WTC11 (cell line): Measurements from ENCODE around the gene PODXL. TPM values are rescaled to one million over a fixed set of nuclear protein-coding genes. Genes with fewer than 3 reads are reported as not detected.

Experiments used
- ATAC-seq: fragments of 200-7000 bp; cut with Tn5 transposase; 2 replicates; pipeline ENCODE4 v1.10.0; 2021; ENCODE audit warnings: mild to moderate bottlenecking, moderate library complexity
- CTCF ChIA-PET: fragments of 300-600 bp; sonication (Branson Sonifier 250); formaldehyde crosslinking; loops from one replicate; lab custom pipeline; 2021; ENCODE audit warnings: antibody characterized with exemption; lab: Charles Lee
- POLR2A ChIA-PET: fragments of 350-600 bp; sonication (Branson Sonifier 250); formaldehyde crosslinking; loops from one replicate; lab custom pipeline; 2021; ENCODE audit warnings: antibody characterized with exemption; lab: Charles Lee
- DNase-seq: peaks from one replicate; pipeline ENCODE4 v3.0.0; 2021; ENCODE audit warnings: low spot score
- H3K27ac Mint-ChIP-seq: 2 replicates; pipeline ENCODE4 v1.8.0; 2021; ENCODE audit warnings: mixed read lengths
- H3K27me3 Mint-ChIP-seq: 2 replicates; pipeline ENCODE4 v1.8.0; 2021; ENCODE audit warnings: low read depth, mild to moderate bottlenecking, moderate library complexity, mixed read lengths
- H3K36me3 Mint-ChIP-seq: 2 replicates; pipeline ENCODE4 v1.8.0; 2021; ENCODE audit warnings: mixed read lengths
- H3K4me1 Mint-ChIP-seq: 2 replicates; pipeline ENCODE4 v1.8.0; 2022; ENCODE audit warnings: mixed read lengths
- H3K4me3 Mint-ChIP-seq: 2 replicates; pipeline ENCODE4 v1.8.0; 2021; ENCODE audit warnings: mild to moderate bottlenecking, moderate library complexity, mixed read lengths
- H3K9me3 Mint-ChIP-seq: 2 replicates; pipeline ENCODE4 v1.8.0; 2021; ENCODE audit warnings: mixed read lengths
- AR ChIP-seq: fragments of 250-450 bp; sonication (Bioruptor Pico); IDR thresholded peaks from 2 replicates; pipeline ENCODE4 v1.9.0; 2021; ENCODE audit warnings: mild to moderate bottlenecking
- ATF1 ChIP-seq: sonication (generic); formaldehyde crosslinking; IDR thresholded peaks from 2 replicates; pipeline ENCODE4 v1.8.1; 2023; ENCODE audit warnings: mild to moderate bottlenecking, moderate library complexity, missing genetic modification reagents
- ATF2 ChIP-seq: sonication (generic); formaldehyde crosslinking; IDR thresholded peaks from 2 replicates; pipeline ENCODE4 v1.8.1; 2022; ENCODE audit warnings: low read depth, missing genetic modification reagents, borderline replicate concordance
- CBFB ChIP-seq: sonication (generic); formaldehyde crosslinking; IDR thresholded peaks from 2 replicates; pipeline ENCODE4 v1.8.1; 2022; ENCODE audit warnings: mild to moderate bottlenecking, low read depth, missing genetic modification reagents
- FOXJ3 ChIP-seq: sonication (generic); formaldehyde crosslinking; IDR thresholded peaks from 2 replicates; pipeline ENCODE4 v1.9.0; 2021; ENCODE audit warnings: missing genetic modification reagents, mild to moderate bottlenecking, borderline replicate concordance
- JUN ChIP-seq: sonication (generic); formaldehyde crosslinking; IDR thresholded peaks from 2 replicates; pipeline ENCODE4 v1.8.0; 2023; ENCODE audit warnings: mild to moderate bottlenecking, missing genetic modification reagents
- KAT7 ChIP-seq: sonication (generic); formaldehyde crosslinking; IDR thresholded peaks from 2 replicates; pipeline ENCODE4 v1.8.1; 2023; ENCODE audit warnings: missing genetic modification reagents, mild to moderate bottlenecking, borderline replicate concordance
- MYBL2 ChIP-seq: sonication (generic); formaldehyde crosslinking; IDR thresholded peaks from 2 replicates; pipeline ENCODE4 v1.8.1; 2023; ENCODE audit warnings: mild to moderate bottlenecking, moderate library complexity, missing genetic modification reagents
- NR1H2 ChIP-seq: sonication (generic); formaldehyde crosslinking; IDR thresholded peaks from 2 replicates; pipeline ENCODE4 v1.9.0; 2021; ENCODE audit warnings: mild to moderate bottlenecking, moderate library complexity, missing genetic modification reagents
- OVOL2 ChIP-seq: fragments of 250-450 bp; sonication (Bioruptor Pico); IDR thresholded peaks from 2 replicates; pipeline ENCODE4 v1.9.0; 2021; ENCODE audit warnings: mild to moderate bottlenecking, borderline replicate concordance
- PRRX2 ChIP-seq: fragments of 250-450 bp; sonication (Bioruptor Pico); IDR thresholded peaks from 2 replicates; pipeline ENCODE4 v1.8.0; 2021; ENCODE audit warnings: mild to moderate bottlenecking
- ZNF532 ChIP-seq: fragments of 250-450 bp; sonication (Bioruptor Pico); IDR thresholded peaks from 2 replicates; pipeline ENCODE4 v1.9.0; 2021; ENCODE audit warnings: mild to moderate bottlenecking, borderline replicate concordance
- total RNA-seq: library from RNA; stranded (reverse); gene quantifications from 3 replicates; pipeline ENCODE4 v1.2.3, GENCODE V29; 2021
- TF ChIP-seq, protein P1 (sequence below): fragments of 250-450 bp; sonication (Bioruptor Pico); IDR thresholded peaks from 2 replicates; pipeline ENCODE4 v1.9.0; 2021; ENCODE audit warnings: moderate library complexity, mild to moderate bottlenecking, inconsistent platforms, borderline replicate concordance
- TF ChIP-seq, protein P2 (sequence below): sonication (generic); formaldehyde crosslinking; IDR thresholded peaks from 2 replicates; pipeline ENCODE4 v1.8.0; 2023; ENCODE audit warnings: missing genetic modification reagents, mild to moderate bottlenecking, borderline replicate concordance

Gene PODXL
- total RNA-seq, 1 experiment from 2014 or later, result 483 TPM

GRCh38 chr7:131554880-131555516, 1.4 kb downstream of the PODXL start (continued):
- TF ChIP-seq AR (CRISPR knock-in tag) (no peak), KAT7 (CRISPR knock-in tag) (no peak), JUN (CRISPR knock-in tag) (no peak), OVOL2 (CRISPR knock-in tag) (no peak)
- TF ChIP-seq, protein P1, sequence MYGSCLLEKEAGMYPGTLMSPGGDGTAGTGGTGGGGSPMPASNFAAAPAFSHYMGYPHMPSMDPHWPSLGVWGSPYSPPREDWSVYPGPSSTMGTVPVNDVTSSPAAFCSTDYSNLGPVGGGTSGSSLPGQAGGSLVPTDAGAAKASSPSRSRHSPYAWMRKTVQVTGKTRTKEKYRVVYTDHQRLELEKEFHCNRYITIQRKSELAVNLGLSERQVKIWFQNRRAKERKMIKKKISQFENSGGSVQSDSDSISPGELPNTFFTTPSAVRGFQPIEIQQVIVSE (CRISPR knock-in tag), result no peak

GRCh38 chr7:131553931-131554330, 2.5 kb downstream of the PODXL start:
- no peak for ATAC-seq
- Mint-ChIP-seq H3K36me3 (peaks cover 61% of the 10 kb centered on the region), H3K9me3 (no peaks in the 10 kb centered on the region), H3K27me3 (no peaks in the 10 kb centered on the region), H3K4me3 (peak overlapping the region; percentile 95), H3K4me1 (peaks cover 78% of the 10 kb centered on the region), H3K27ac (peak overlapping the region; percentile 96; the same call in 1 of the 2 replicates)
- no peak for TF ChIP-seq ATF2 (CRISPR knock-in tag)
- TF ChIP-seq CBFB (CRISPR knock-in tag), result 0 out of 2 replicates have a peak, but pooled peaks have one; percentile 43
- no peak for DNase-seq
- CTCF ChIA-PET, result interaction anchor here (0.6 to 2.3 kb wide), 10 partner anchors 8 to 101 kb away, joined by 3 to 12 read pairs (median 6); no protein-coding TSS in a partner anchor
- POLR2A ChIA-PET, result interaction anchor here (0.7 kb wide), 2 partner anchors 72 to 101 kb away, joined by 3 read pairs; no protein-coding TSS in a partner anchor

- Mint-ChIP-seq H3K36me3 (peaks cover 67% of the 10 kb centered on the region), H3K9me3 (no peaks in the 10 kb centered on the region), H3K27ac (peak overlapping the region; percentile 96; the same call in 1 of the 2 replicates), H3K27me3 (no peaks in the 10 kb centered on the region), H3K4me1 (peaks cover 80% of the 10 kb centered on the region), H3K4me3 (peak overlapping the region; percentile 95)
- no peak for ATAC-seq
- ChIA-PET CTCF (interaction anchor here (0.7 to 2.4 kb wide), 6 partner anchors 29 to 103 kb away, joined by 3 to 17 read pairs (median 3); no protein-coding TSS in a partner anchor), POLR2A (interaction anchor here (0.9 kb wide), 1 partner anchor 46 kb away, joined by 3 read pairs; no protein-coding TSS in a partner anchor)
- no peak for DNase-seq
- TF ChIP-seq ZNF532 (CRISPR knock-in tag), result no peak
- TF ChIP-seq, protein P2, sequence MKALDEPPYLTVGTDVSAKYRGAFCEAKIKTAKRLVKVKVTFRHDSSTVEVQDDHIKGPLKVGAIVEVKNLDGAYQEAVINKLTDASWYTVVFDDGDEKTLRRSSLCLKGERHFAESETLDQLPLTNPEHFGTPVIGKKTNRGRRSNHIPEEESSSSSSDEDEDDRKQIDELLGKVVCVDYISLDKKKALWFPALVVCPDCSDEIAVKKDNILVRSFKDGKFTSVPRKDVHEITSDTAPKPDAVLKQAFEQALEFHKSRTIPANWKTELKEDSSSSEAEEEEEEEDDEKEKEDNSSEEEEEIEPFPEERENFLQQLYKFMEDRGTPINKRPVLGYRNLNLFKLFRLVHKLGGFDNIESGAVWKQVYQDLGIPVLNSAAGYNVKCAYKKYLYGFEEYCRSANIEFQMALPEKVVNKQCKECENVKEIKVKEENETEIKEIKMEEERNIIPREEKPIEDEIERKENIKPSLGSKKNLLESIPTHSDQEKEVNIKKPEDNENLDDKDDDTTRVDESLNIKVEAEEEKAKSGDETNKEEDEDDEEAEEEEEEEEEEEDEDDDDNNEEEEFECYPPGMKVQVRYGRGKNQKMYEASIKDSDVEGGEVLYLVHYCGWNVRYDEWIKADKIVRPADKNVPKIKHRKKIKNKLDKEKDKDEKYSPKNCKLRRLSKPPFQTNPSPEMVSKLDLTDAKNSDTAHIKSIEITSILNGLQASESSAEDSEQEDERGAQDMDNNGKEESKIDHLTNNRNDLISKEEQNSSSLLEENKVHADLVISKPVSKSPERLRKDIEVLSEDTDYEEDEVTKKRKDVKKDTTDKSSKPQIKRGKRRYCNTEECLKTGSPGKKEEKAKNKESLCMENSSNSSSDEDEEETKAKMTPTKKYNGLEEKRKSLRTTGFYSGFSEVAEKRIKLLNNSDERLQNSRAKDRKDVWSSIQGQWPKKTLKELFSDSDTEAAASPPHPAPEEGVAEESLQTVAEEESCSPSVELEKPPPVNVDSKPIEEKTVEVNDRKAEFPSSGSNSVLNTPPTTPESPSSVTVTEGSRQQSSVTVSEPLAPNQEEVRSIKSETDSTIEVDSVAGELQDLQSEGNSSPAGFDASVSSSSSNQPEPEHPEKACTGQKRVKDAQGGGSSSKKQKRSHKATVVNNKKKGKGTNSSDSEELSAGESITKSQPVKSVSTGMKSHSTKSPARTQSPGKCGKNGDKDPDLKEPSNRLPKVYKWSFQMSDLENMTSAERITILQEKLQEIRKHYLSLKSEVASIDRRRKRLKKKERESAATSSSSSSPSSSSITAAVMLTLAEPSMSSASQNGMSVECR (CRISPR knock-in tag), result no peak
- no peak for TF ChIP-seq FOXJ3 (CRISPR knock-in tag)
- no peak for TF ChIP-seq ATF1 (CRISPR knock-in tag)
- TF ChIP-seq NR1H2 (CRISPR knock-in tag), result no peak
- no peak for TF ChIP-seq PRRX2
- no peak for TF ChIP-seq MYBL2 (CRISPR knock-in tag)
Measured at GRCh38 chr7:131552053-131552452, 4.4 kb downstream of the PODXL start.
